Heart left ventricle (tissue), 16 donors: ENCODE data around the gene PAN3. TPM values are rescaled to one million over a fixed set of nuclear protein-coding genes. Genes with fewer than 3 reads are reported as not detected.

Experiments
- ATAC-seq, 4 donors: fragments of 200-7000 bp; cut with Tn5 transposase; one replicate each; pipeline ENCODE4 v1.9.1; 2020 to 2022; ENCODE audit warnings: moderate library complexity in 4 of 4, mild to moderate bottlenecking in 3 of 4, moderate number of reproducible peaks in 1 of 4
- DNase-seq, 5 donors: peaks; one replicate each; pipeline ENCODE4 v3.0.0-alpha.2; 2020
- H3K27ac ChIP-seq, 12 donors: fragments of 200-600 bp; sonication (generic) in 4 of 12; one replicate each; pipeline versions ENCODE4 v1.5.0 to v1.8.0; 2016 to 2022; ENCODE audit warnings: mild to moderate bottlenecking in 2 of 12
- H3K27me3 ChIP-seq, 9 donors: fragments of 200-600 bp; sonication (generic) in 2 of 9; one replicate each; pipeline versions ENCODE4 v1.5.1 to v1.8.0; 2016 to 2022; ENCODE audit warnings: mild to moderate bottlenecking in 3 of 9
- H3K36me3 ChIP-seq, 9 donors: fragments of 200-600 bp; sonication (generic) in 2 of 9; one replicate each; pipeline versions ENCODE4 v1.5.0 to v1.8.0; 2018 to 2022; ENCODE audit warnings: mild to moderate bottlenecking in 2 of 9
- H3K4me1 ChIP-seq, 12 donors: fragments of 200-600 bp; sonication (generic) in 4 of 12; one replicate each; pipeline versions ENCODE4 v1.5.0 to v1.8.0; 2016 to 2022; ENCODE audit warnings: mild to moderate bottlenecking in 3 of 12
- H3K4me3 ChIP-seq, 12 donors: fragments of 200-600 bp; sonication (generic) in 4 of 12; one replicate each; pipeline versions ENCODE4 v1.5.0 to v1.8.0; 2017 to 2022; ENCODE audit warnings: mild to moderate bottlenecking in 9 of 12, moderate library complexity in 4 of 12
- H3K9me3 ChIP-seq, 12 donors: fragments of 200-600 bp; sonication (generic) in 4 of 12; one replicate each; pipeline versions ENCODE4 v1.5.0 to v1.8.0; 2016 to 2022; ENCODE audit warnings: mild to moderate bottlenecking in 1 of 12
- POLR2A ChIP-seq, 2 donors: fragments of 450-650 bp; IDR thresholded peaks; one replicate each; pipeline ENCODE4 v1.6.1; 2017; ENCODE audit warnings: antibody characterized with exemption in 2 of 2, mild to moderate bottlenecking in 2 of 2, moderate library complexity in 2 of 2
- WGBS, 4 donors: extraction: QIAGEN DNeasy Blood & Tissue Kit in 2 of 4; methylation state at CpG; one replicate each; pipeline versions ENCODE4 v1.1.5 to v1.1.7; 2013 to 2018; 5-methylcytosine and 5-hydroxymethylcytosine counted together
- intact Hi-C, 10 donors: fragments of 100-400 bp; cut with DNase I; formaldehyde crosslinking; loops; one replicate each; pipeline versions ENCODE4 v1.11.1 to v1.14.2; 2022
- polyA plus RNA-seq, 2 donors: library from polyadenylated mRNA; stranded (reverse); fragments of 200-250 nt; gene quantifications; one replicate each; pipeline ENCODE4 v1.2.3, GENCODE V29; 2013
- total RNA-seq, 9 donors: library from RNA; depleted of rRNA in 2 of 9; stranded (reverse); fragments of >200 nt in 2 of 9; fragmentation: NEBNext Ultra II Directional in 3 of 9; extraction: Animal tissue kit (Norgen Biotek cat#: 25700) in 3 of 9; gene quantifications; one replicate each; pipeline versions ENCODE4 v1.1.0 to v1.2.4, GENCODE V29; 2016 to 2023
- TF ChIP-seq, protein P1 (sequence below), 12 donors: fragments of 200-600 bp; sonication (generic) in 4 of 12; IDR thresholded peaks; one replicate each; pipeline versions ENCODE4 v1.5.0 to v1.8.0; 2018 to 2022; ENCODE audit warnings: antibody characterized with exemption in 12 of 12, mild to moderate bottlenecking in 5 of 12
- donor health status: ischemic (EF 13 %, LVEDD 7.1; RV severe dilation, severe dysfunction).
- donor health status: healthy with polysubstance abuse.
- donor health status: DM: no; HTN: yes; CAD: no.
- donor health status: DM: no; HTN: no; CAD: no.
- donor health status: ischemic (EF 25% LVEDD 6.9; RV normal size, moderate dysfunction).
- donor health status: ischemic (EF 25% LVEDD 5.7; RV mildly dilated, moderate dysfunction).
- donor health status: healthy.
- donor health status: DM: yes; HTN: yes; CAD: no.
- donor health status: ischemic (EF 35%, LVEDD 5.7; RV mildly dilated, moderate dysfunction).
- donor health status: nonischemic (EF 11% LVEDD 7.7; RV severe dilation, severe dysfunction).
- donor health status: DM: yes; HTN: yes; CAD: no.
- donor health status: PGD.
- donor health status: ischemic (EF 29% LVEDD 5.4; RV normal size, mild dysfunction).
- donor health status: nonischemic (EF 23%, LVEDD 6.1; RV moderate dilation, normal function).

PAN3 gene
- total and polyA plus RNA-seq, 11 donors, result 4.1 to 18.8 (median 9.2) TPM

DNA sequence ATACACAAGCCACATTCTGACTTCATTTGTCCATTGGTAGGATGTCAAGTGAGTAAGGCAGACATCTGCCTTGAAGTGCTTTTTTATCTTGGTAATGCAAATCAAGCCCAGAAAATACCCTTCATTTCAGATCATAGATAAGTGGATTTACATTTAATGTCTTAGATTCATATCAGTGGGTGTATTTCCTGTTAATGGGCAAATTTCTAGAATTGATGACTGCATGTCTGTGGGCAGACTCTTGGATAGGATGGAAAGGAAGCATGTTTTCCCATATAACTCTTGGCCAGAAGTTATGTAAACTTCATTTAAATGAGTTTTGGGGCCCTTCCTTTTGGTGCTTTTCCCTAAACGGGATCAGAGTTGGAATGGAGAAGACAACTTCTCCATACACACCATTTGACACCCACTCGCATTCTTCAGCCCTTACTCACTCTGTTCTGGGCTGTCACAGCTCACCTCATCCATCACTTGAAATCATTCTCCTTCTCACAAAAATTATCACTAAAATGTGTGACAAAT, 202.0 kb downstream of the PAN3 start:
- peaks cover 10 to 52% (median 33%) of the 10 kb centered on the region in 12 donors for H3K4me1 ChIP-seq
- intact Hi-C loops, result no loop called here
- no peak for TF ChIP-seq POLR2A (IDR thresholded peaks at IDR 0.05)
- TF ChIP-seq, protein P1, sequence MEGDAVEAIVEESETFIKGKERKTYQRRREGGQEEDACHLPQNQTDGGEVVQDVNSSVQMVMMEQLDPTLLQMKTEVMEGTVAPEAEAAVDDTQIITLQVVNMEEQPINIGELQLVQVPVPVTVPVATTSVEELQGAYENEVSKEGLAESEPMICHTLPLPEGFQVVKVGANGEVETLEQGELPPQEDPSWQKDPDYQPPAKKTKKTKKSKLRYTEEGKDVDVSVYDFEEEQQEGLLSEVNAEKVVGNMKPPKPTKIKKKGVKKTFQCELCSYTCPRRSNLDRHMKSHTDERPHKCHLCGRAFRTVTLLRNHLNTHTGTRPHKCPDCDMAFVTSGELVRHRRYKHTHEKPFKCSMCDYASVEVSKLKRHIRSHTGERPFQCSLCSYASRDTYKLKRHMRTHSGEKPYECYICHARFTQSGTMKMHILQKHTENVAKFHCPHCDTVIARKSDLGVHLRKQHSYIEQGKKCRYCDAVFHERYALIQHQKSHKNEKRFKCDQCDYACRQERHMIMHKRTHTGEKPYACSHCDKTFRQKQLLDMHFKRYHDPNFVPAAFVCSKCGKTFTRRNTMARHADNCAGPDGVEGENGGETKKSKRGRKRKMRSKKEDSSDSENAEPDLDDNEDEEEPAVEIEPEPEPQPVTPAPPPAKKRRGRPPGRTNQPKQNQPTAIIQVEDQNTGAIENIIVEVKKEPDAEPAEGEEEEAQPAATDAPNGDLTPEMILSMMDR (IDR thresholded peaks at IDR 0.05), result no peak
- H3K27me3 ChIP-seq, result peaks cover 0 to 14% (median 0%) of the 10 kb centered on the region in 9 donors
- DNase-seq, result no peak
- 71 to 82% (median 77%) methylated on average over 2 of the region's 2 CpGs for WGBS, 4 donors
- no peak for ATAC-seq
- peaks cover 0 to 29% (median 0%) of the 10 kb centered on the region in 9 donors for H3K36me3 ChIP-seq
- peak overlapping the region in 1 of 12 donors; percentile 10 for H3K27ac ChIP-seq
- no peak overlapping the region for H3K4me3 ChIP-seq
- H3K9me3 ChIP-seq, result no peaks in the 10 kb centered on the region

DNA sequence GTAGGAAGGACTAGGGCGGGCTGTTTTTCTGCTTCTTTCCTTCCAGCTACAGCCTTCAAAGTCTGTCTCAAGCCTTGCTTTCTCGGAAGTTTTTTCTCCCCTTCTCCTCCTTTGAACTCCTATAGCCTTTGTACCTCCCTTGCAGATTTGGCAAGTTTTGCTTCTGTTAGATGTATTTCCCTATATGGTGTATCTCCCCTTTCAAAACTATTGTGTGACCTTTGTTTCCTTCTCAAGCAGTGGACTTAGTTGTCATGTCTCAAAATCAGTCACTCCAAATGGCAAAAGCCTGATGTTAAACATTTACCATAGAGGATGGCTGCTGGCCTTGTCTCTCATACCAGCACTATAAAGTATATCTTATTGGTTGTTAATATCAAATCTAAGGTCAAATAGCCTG, 203.9 kb downstream of the PAN3 start:
- ATAC-seq, result no peak
- intact Hi-C loops, result no loop called here
- Histone ChIP-seq H3K36me3 (peaks cover 0 to 30% (median 0%) of the 10 kb centered on the region in 9 donors), H3K9me3 (no peaks in the 10 kb centered on the region), H3K4me1 (peaks cover 5 to 33% (median 19%) of the 10 kb centered on the region in 12 donors), H3K27me3 (peaks cover 0 to 29% (median 0%) of the 10 kb centered on the region in 9 donors), H3K27ac (no peak overlapping the region), H3K4me3 (no peak overlapping the region)
- no peak for DNase-seq
- 92 to 97% (median 94%) methylated on average over 2 of the region's 2 CpGs for WGBS, 4 donors
- TF ChIP-seq POLR2A (IDR thresholded peaks at IDR 0.05), result no peak
- TF ChIP-seq, protein P1 (IDR thresholded peaks at IDR 0.05), result no peak

DNA sequence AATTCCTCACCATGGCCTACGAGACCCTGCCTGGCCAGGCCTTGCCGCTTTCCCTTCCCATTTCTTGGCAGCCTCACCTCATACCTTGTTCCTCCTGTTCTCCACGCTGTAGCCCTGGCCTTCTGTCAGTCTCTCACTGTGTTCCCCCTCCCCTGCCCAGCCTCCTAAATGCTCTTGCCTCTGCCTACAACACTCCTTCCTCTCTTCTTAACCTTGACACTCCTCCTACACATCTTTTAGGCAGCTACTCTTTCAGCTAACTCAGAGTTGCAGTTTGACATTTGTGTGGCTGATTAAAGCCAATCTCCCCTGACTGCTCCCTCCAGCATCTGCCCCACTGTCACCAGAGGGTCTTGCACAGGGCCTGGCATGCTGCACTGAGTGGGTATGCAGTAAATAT, 205.8 kb downstream of the PAN3 start:
- WGBS, 4 donors, result 87 to 95% (median 88%) methylated on average over 3 of the region's 3 CpGs
- Histone ChIP-seq H3K27me3 (peaks cover 0 to 33% (median 0%) of the 10 kb centered on the region in 9 donors), H3K4me3 (no peak overlapping the region), H3K36me3 (peaks cover 0 to 34% (median 0%) of the 10 kb centered on the region in 9 donors), H3K27ac (no peak overlapping the region), H3K4me1 (peaks cover 0 to 18% (median 1%) of the 10 kb centered on the region in 12 donors), H3K9me3 (no peaks in the 10 kb centered on the region)
- TF ChIP-seq, protein P1 (IDR thresholded peaks at IDR 0.05), result no peak
- TF ChIP-seq POLR2A (IDR thresholded peaks at IDR 0.05), result no peak
- ATAC-seq, result no peak
- intact Hi-C loops, result no loop called here
- DNase-seq, result no peak

Other genes starting within 250 kb of the PAN3 start
- not detected for gene PDX1, start 218.5 kb upstream of the PAN3 start, total RNA-seq
- not detected for gene PDX1, start 218.5 kb upstream of the PAN3 start, polyA plus RNA-seq
- gene CDX2, start 169.2 kb upstream of the PAN3 start, total RNA-seq, result not detected
- not detected for gene CDX2, start 169.2 kb upstream of the PAN3 start, polyA plus RNA-seq
- not detected for gene URAD, start 149.9 kb upstream of the PAN3 start, total RNA-seq
- gene URAD, start 149.9 kb upstream of the PAN3 start, polyA plus RNA-seq, result not detected
- gene FLT3, start 38.0 kb upstream of the PAN3 start, total RNA-seq, result under 1 TPM in 7 of 9 donors, not detected in 2; 0.09 to 0.48 (median 0.23) TPM
- gene FLT3, start 38.0 kb upstream of the PAN3 start, polyA plus RNA-seq, result under 1 TPM; 0.11 to 0.18 TPM